Measurements from ENCODE around the gene NKX1-2.

The NKX1-2 gene

DNA sequence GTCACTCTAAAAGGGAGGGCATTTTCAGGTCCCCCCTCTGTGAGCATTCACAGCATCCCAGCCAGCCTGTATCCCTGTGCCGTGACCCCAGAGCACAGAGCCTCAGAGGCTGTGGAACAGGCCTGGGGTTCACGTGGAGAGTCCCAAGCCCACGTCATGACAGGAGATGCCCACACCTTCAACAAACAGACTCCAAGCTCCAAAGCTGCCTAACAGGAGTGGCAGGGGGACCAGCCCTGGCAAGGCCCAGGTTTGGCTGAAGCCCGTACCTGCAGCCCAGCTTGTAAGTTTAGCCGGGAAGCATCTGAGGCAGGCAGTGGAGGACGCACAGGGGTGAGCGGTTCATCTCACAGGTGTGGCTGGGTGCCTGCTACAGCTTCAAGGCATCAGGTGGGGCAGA is 45.3 kb upstream of the NKX1-2 start:
- H3K9me2 ChIP-seq (ENCODE audit: low read depth, low read length) = no peaks in the 10 kb centered on the region
- H3F3A ChIP-seq (ENCODE audit: insufficient read depth, low read length) = no peaks in the 10 kb centered on the region
- H3K4me2 ChIP-seq (ENCODE audit: low read length) = no peak overlapping the region
- no peak for TF ChIP-seq EZH2 (IDR thresholded peaks at IDR 0.05; ENCODE audit: borderline replicate concordance, low read length)
- TF ChIP-seq, protein P1, sequence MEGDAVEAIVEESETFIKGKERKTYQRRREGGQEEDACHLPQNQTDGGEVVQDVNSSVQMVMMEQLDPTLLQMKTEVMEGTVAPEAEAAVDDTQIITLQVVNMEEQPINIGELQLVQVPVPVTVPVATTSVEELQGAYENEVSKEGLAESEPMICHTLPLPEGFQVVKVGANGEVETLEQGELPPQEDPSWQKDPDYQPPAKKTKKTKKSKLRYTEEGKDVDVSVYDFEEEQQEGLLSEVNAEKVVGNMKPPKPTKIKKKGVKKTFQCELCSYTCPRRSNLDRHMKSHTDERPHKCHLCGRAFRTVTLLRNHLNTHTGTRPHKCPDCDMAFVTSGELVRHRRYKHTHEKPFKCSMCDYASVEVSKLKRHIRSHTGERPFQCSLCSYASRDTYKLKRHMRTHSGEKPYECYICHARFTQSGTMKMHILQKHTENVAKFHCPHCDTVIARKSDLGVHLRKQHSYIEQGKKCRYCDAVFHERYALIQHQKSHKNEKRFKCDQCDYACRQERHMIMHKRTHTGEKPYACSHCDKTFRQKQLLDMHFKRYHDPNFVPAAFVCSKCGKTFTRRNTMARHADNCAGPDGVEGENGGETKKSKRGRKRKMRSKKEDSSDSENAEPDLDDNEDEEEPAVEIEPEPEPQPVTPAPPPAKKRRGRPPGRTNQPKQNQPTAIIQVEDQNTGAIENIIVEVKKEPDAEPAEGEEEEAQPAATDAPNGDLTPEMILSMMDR (IDR thresholded peaks at IDR 0.05; ENCODE audit: low read length) = no peak
- H3K4me3 ChIP-seq (ENCODE audit: low read depth, low read length, poor library complexity, severe bottlenecking) = no peak overlapping the region
- no peak overlapping the region for H3K27ac ChIP-seq (ENCODE audit: low read depth, low read length, poor library complexity, severe bottlenecking)
- no peak overlapping the region for H3K9ac ChIP-seq (ENCODE audit: low read length)
- no peaks in the 10 kb centered on the region for H3K4me1 ChIP-seq (ENCODE audit: insufficient read depth, low read length, severe bottlenecking)
- no peaks in the 10 kb centered on the region for H3K9me3 ChIP-seq (ENCODE audit: low read length)
- no peaks in the 10 kb centered on the region for H3K27me3 ChIP-seq (ENCODE audit: insufficient read depth, low read length)
- H3K36me3 ChIP-seq (ENCODE audit: insufficient read depth, low read length) = peaks cover 12% of the 10 kb centered on the region; the same call in 1 of the 2 replicates
- H2AFZ ChIP-seq (ENCODE audit: low read length) = no peak overlapping the region
- H3K79me2 ChIP-seq (ENCODE audit: insufficient read depth, low read length) = no peaks in the 10 kb centered on the region
- no peaks in the 10 kb centered on the region for H4K20me1 ChIP-seq (ENCODE audit: insufficient read depth, low read length)

DNA sequence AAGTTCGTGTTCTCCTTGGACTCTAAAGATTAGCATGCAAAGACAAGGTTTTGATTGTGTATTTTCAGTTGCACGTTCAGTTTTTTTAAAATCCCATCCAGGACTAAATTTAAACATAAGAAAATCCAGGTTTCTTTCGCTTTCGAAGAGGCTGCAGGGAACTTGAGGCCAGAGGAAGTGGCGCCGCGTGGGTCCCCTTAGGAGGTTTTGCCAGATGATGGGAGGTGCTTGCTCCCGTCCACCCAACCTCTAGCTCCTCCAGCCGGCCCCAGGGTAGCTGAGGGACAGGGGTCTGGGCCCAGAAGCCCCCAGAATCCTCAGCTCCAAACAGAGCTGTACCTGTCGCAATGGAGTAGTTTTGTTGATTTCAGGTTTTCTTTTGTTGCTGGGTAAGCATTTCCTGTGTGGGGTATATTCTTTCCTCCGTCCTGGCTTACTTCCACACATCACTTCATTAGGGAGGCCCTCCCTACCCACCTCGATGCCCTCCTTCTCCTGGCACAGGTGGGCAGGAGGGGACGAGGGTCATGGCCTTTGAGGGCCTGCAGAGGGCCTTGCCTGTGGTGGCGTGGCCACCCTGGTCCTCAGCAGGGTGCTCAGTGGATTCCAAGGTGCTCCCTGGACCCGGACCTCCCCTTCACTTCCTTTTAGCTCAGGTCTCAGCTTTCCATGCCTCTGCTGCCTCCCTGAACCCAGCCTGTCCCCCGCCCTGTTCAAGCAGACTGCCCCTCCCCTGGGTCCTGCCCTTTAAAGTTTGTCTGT is 44.4 kb upstream of the NKX1-2 start:
- Histone ChIP-seq H3K79me2 (ENCODE audit: insufficient read depth, low read length) (no peaks in the 10 kb centered on the region), H3K36me3 (ENCODE audit: insufficient read depth, low read length) (peaks cover 6% of the 10 kb centered on the region; the same call in 1 of the 2 replicates), H3K27me3 (ENCODE audit: insufficient read depth, low read length) (no peaks in the 10 kb centered on the region), H3K4me2 (ENCODE audit: low read length) (no peak overlapping the region), H2AFZ (ENCODE audit: low read length) (no peak overlapping the region), H3K27ac (ENCODE audit: low read depth, low read length, poor library complexity, severe bottlenecking) (no peak overlapping the region), H3F3A (ENCODE audit: insufficient read depth, low read length) (no peaks in the 10 kb centered on the region), H3K9ac (ENCODE audit: low read length) (no peak overlapping the region), H3K9me2 (ENCODE audit: low read depth, low read length) (no peaks in the 10 kb centered on the region), H3K4me1 (ENCODE audit: insufficient read depth, low read length, severe bottlenecking) (no peaks in the 10 kb centered on the region), H3K9me3 (ENCODE audit: low read length) (no peaks in the 10 kb centered on the region), H3K4me3 (ENCODE audit: low read depth, low read length, poor library complexity, severe bottlenecking) (no peak overlapping the region), H4K20me1 (ENCODE audit: insufficient read depth, low read length) (no peaks in the 10 kb centered on the region)
- TF ChIP-seq, protein P1 (IDR thresholded peaks at IDR 0.05; ENCODE audit: low read length) = no peak
- TF ChIP-seq EZH2 (IDR thresholded peaks at IDR 0.05; ENCODE audit: borderline replicate concordance, low read length) = no peak

DNA sequence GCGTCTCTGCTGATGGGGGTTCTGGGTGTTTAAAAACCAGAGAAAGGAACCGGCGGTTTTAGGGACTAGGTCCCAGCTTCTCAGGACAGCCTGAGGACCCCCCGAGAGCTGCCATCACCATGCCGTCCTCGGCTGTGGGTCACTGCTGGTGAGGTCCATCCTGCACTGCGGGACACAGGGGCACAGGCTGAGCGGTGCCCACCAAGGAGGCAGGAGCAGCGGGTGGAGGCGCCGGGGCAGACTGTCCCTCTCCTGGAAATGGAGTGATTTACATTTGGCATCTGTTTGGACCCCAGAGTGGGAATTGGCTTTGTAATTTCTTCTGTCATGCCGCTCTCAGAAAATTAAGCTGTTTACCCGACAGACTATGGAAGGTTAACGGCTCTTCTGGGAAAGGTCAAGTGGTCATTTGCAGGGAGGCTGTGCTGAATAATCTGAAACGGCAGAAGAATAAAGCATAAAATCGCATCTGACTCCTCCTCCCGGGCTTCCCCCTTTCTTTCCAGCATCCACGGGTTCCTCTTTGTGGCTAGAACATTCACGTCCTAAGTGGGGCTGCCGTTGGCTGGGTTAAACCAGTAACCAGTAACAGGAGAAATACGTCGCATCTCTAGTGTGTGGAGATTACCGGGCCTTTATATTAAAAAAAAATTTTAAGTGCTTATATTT is 43.5 kb upstream of the NKX1-2 start:
- no peaks in the 10 kb centered on the region for H3K9me2 ChIP-seq (ENCODE audit: low read depth, low read length)
- H2AFZ ChIP-seq (ENCODE audit: low read length) = no peak overlapping the region
- H4K20me1 ChIP-seq (ENCODE audit: insufficient read depth, low read length) = no peaks in the 10 kb centered on the region
- H3K4me1 ChIP-seq (ENCODE audit: insufficient read depth, low read length, severe bottlenecking) = no peaks in the 10 kb centered on the region
- TF ChIP-seq, protein P1 (IDR thresholded peaks at IDR 0.05; ENCODE audit: low read length) = no peak
- no peak for TF ChIP-seq EZH2 (IDR thresholded peaks at IDR 0.05; ENCODE audit: borderline replicate concordance, low read length)
- no peaks in the 10 kb centered on the region for H3F3A ChIP-seq (ENCODE audit: insufficient read depth, low read length)
- H3K4me2 ChIP-seq (ENCODE audit: low read length) = no peak overlapping the region
- H3K36me3 ChIP-seq (ENCODE audit: insufficient read depth, low read length) = peaks cover 6% of the 10 kb centered on the region; the same call in 1 of the 2 replicates
- H3K9ac ChIP-seq (ENCODE audit: low read length) = no peak overlapping the region
- H3K27ac ChIP-seq (ENCODE audit: low read depth, low read length, poor library complexity, severe bottlenecking) = no peak overlapping the region
- no peaks in the 10 kb centered on the region for H3K9me3 ChIP-seq (ENCODE audit: low read length)
- no peaks in the 10 kb centered on the region for H3K27me3 ChIP-seq (ENCODE audit: insufficient read depth, low read length)
- no peak overlapping the region for H3K4me3 ChIP-seq (ENCODE audit: low read depth, low read length, poor library complexity, severe bottlenecking)
- no peaks in the 10 kb centered on the region for H3K79me2 ChIP-seq (ENCODE audit: insufficient read depth, low read length)

Data from OCI-LY1 (cell line).